Measurements from ENCODE around the gene DDX5. TPM values are rescaled to one million over a fixed set of nuclear protein-coding genes. Genes with fewer than 3 reads are reported as not detected.

The DDX5 gene
- total and polyA plus RNA-seq, 2 of the 13 experiments (the other 11 are each of a cell fraction or from before 2014, with no cell fraction given): 503 to 684 TPM

GRCh38 chr17:64506576-64507412 is 705 bp upstream of the DDX5 start, which contains the start of gene CEP95 (continued):
- TF ChIP-seq RNF219 (CRISPR knock-in tag; IDR thresholded peaks at IDR 0.05) (peak; percentile 36; the same call in 1 of the 2 replicates), STAT5B (CRISPR knock-in tag; IDR thresholded peaks at IDR 0.05) (0 out of 2 replicates have a peak, but pooled peaks have one; percentile 11), SRY (CRISPR knock-in tag; IDR thresholded peaks at IDR 0.05) (0 out of 2 replicates have a peak, but pooled peaks have one; percentile 43), SETDB1 (CRISPR knock-in tag; IDR thresholded peaks at IDR 0.05; ENCODE audit: borderline replicate concordance) (no peak), KDM5B (CRISPR knock-in tag; IDR thresholded peaks at IDR 0.05; ENCODE audit: borderline replicate concordance) (peak; percentile 85; the same call in 1 of the 2 replicates), JDP2 (CRISPR knock-in tag; IDR thresholded peaks at IDR 0.05; ENCODE audit: borderline replicate concordance) (0 out of 2 replicates have a peak, but pooled peaks have one; percentile 23), ZNF589 (CRISPR knock-in tag; conservative IDR thresholded peaks at IDR 0.05) (peak; percentile 82), ZNF772 (CRISPR knock-in tag; IDR thresholded peaks at IDR 0.05) (peak; percentile 48; the same call in 1 of the 2 replicates), PAF1 (CRISPR knock-in tag; IDR thresholded peaks at IDR 0.05) (no peak), WIZ (CRISPR knock-in tag; IDR thresholded peaks at IDR 0.05) (peak; percentile 10; the same call in 1 of the 2 replicates), ZNF577 (CRISPR knock-in tag; IDR thresholded peaks at IDR 0.05; ENCODE audit: borderline replicate concordance, low read depth) (peak; percentile 62; the same call in 1 of the 2 replicates), PBX2 (CRISPR knock-in tag; IDR thresholded peaks at IDR 0.05) (no peak), ZC3H13 (CRISPR knock-in tag; IDR thresholded peaks at IDR 0.05) (peak; percentile 84)
- TF ChIP-seq, protein P1, sequence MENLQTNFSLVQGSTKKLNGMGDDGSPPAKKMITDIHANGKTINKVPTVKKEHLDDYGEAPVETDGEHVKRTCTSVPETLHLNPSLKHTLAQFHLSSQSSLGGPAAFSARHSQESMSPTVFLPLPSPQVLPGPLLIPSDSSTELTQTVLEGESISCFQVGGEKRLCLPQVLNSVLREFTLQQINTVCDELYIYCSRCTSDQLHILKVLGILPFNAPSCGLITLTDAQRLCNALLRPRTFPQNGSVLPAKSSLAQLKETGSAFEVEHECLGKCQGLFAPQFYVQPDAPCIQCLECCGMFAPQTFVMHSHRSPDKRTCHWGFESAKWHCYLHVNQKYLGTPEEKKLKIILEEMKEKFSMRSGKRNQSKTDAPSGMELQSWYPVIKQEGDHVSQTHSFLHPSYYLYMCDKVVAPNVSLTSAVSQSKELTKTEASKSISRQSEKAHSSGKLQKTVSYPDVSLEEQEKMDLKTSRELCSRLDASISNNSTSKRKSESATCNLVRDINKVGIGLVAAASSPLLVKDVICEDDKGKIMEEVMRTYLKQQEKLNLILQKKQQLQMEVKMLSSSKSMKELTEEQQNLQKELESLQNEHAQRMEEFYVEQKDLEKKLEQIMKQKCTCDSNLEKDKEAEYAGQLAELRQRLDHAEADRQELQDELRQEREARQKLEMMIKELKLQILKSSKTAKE (CRISPR knock-in tag; IDR thresholded peaks at IDR 0.05; ENCODE audit: borderline replicate concordance): peak; percentile 56
- TF ChIP-seq, protein P2, sequence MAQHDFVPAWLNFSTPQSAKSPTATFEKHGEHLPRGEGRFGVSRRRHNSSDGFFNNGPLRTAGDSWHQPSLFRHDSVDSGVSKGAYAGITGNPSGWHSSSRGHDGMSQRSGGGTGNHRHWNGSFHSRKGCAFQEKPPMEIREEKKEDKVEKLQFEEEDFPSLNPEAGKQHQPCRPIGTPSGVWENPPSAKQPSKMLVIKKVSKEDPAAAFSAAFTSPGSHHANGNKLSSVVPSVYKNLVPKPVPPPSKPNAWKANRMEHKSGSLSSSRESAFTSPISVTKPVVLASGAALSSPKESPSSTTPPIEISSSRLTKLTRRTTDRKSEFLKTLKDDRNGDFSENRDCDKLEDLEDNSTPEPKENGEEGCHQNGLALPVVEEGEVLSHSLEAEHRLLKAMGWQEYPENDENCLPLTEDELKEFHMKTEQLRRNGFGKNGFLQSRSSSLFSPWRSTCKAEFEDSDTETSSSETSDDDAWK (CRISPR knock-in tag; IDR thresholded peaks at IDR 0.05): no peak
- TF ChIP-seq, protein P3, sequence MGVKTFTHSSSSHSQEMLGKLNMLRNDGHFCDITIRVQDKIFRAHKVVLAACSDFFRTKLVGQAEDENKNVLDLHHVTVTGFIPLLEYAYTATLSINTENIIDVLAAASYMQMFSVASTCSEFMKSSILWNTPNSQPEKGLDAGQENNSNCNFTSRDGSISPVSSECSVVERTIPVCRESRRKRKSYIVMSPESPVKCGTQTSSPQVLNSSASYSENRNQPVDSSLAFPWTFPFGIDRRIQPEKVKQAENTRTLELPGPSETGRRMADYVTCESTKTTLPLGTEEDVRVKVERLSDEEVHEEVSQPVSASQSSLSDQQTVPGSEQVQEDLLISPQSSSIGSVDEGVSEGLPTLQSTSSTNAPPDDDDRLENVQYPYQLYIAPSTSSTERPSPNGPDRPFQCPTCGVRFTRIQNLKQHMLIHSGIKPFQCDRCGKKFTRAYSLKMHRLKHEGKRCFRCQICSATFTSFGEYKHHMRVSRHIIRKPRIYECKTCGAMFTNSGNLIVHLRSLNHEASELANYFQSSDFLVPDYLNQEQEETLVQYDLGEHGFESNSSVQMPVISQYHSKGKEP (CRISPR knock-in tag; IDR thresholded peaks at IDR 0.05): no peak
- TF ChIP-seq, protein P4, sequence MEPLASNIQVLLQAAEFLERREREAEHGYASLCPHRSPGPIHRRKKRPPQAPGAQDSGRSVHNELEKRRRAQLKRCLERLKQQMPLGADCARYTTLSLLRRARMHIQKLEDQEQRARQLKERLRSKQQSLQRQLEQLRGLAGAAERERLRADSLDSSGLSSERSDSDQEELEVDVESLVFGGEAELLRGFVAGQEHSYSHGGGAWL (CRISPR knock-in tag; IDR thresholded peaks at IDR 0.05): peak; percentile 72; the same call in 1 of the 2 replicates
- TF ChIP-seq, protein P5, sequence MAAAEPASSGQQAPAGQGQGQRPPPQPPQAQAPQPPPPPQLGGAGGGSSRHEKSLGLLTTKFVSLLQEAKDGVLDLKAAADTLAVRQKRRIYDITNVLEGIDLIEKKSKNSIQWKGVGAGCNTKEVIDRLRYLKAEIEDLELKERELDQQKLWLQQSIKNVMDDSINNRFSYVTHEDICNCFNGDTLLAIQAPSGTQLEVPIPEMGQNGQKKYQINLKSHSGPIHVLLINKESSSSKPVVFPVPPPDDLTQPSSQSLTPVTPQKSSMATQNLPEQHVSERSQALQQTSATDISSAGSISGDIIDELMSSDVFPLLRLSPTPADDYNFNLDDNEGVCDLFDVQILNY (CRISPR knock-in tag; conservative IDR thresholded peaks at IDR 0.05): peak; percentile 54

Measured in HepG2 (cell line).